GM18511 (cell line): ENCODE data around the gene KLHL40.

Experiments
- ATAC-seq: cut with Tn5 transposase; IDR thresholded peaks from one replicate; pipeline ENCODE4 v1.9.1; 2021; ENCODE audit warnings: mild to moderate bottlenecking, moderate library complexity; ENCODE audit not compliant: unreplicated experiment

Gene KLHL40

DNA sequence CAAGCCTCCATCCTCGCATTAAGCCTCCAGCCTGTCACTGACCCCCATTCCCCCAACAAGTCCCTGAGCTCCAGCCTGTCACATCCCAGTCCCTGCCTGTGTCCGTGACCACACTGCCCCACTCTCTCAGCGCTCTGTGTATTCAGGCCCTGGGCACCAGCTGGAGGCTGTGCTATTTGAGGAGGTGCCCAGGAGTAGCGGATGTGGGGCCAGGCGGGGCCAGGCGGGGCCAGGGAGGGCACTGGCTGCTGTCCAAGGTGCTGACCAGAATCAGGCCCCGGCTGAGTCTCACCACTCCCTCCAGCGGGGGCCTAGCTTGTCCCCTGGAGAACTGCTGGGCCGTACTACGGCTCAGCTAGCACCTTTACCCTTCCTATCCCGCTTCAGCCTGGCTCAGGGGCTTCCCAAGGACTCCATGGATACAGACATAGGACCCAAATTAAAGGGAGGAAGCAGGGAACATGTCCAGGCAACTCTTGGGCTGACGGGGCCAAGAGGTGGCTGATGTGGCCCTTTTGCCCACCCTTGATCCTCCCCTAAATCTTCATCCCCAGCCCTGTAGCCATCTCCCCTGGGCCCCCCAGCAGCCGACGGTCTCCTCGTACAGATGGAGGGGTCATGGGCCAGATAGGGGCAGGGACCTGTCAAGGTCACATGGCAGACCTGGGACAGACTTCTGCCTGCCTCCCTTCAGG, 16.2 kb downstream of the KLHL40 start:
- ATAC-seq = no peak

DNA sequence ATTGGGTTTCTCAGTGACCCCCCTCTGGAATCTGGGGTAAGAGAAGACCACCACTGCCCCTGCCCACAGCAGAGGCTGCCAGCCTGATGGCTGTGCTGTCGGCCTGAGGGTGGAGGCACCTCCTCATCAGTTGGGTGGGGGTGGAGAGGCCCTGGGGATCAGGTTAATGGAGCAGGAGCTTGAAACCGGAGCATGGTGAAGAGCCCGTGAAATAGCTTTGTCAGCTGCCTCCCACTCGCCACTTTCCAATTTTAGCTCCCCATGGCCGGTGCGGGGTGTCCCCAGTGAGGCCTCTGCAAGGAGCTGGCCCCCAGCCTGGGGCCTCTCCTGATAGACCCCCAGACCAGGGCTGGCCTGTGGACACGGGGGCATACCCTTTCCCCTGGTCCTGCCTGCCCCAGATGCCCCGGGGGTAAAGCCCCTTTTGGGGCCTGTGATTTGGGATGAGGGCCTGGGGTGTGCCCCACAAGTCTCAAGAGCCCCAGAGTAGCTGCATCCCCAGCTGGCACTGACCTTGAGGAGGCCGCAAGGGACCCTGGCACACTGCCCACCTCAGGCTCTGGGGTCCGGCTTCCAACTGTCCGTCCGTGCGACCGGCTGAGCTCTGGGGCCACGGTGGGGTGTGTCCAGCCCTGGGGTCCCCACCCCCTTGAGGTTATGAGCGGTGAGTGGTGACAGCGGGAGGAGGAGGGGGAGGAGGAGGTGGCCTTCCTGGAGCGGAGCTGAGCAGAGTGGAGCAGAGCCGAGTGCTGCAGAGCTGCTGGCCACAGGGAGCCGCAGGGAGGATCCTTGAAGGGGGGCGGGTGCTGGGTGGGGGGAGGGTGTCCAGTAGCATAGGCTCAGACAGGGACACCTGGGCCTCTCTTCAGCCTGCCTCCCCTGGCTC, 17.0 kb downstream of the KLHL40 start, which contains the start of gene HHATL:
Gene HHATL (minus strand): TSS at position 733 of the 886 bp plus-strand sequence. CDS start 1,972 bp downstream, outside the sequence.
- no peak for ATAC-seq

DNA sequence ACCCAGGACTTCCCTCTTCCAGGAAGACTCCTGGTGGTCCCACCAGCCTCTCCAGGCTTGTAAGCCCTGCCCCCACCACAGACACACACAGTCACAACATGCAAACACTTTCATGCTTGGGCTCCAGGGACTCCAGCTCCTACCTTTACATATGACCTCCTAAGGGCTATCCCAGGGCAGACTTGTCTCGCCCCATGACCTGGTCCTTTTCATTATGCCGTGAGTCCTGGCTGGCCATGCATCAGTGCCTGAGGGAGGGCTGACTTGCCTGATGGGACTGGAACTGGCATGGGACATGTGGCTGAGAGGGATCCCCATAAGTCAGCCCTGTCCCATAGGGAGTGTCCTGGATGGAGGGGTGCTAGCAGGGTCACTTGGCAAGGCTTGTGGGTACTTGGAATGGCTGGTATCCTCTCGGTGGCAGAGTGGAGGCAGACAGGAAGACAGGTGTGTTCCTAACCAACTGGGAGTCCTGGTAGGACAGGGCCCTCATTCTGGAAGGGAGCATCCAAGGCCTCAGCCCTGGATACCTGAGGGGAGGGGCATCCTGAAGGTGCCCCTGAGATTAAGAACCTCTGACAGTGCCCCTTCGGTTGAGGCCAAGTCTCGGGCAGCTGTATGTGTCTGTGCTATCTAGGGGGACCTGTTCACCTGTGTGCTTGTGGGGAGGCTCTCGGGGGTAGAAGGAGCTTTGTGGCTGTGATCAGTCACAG, 17.8 kb downstream of the KLHL40 start:
- no peak for ATAC-seq

DNA sequence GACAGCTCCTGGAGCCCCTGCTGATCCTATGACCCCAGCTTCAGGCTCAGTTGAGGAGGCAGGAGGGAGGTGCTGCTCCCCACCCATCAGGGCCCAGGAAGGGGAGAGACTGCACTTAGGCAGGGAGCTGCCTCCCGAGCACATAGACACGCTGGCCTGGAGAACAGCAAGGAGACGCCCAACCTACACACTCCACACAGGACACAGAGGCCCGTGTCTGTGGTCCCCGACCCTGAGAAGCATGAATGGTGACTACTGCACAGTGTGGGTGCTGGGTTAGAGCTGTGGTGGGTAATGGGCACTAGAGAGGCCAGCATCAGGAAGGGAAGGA, 18.3 kb downstream of the KLHL40 start:
- no peak for ATAC-seq

DNA sequence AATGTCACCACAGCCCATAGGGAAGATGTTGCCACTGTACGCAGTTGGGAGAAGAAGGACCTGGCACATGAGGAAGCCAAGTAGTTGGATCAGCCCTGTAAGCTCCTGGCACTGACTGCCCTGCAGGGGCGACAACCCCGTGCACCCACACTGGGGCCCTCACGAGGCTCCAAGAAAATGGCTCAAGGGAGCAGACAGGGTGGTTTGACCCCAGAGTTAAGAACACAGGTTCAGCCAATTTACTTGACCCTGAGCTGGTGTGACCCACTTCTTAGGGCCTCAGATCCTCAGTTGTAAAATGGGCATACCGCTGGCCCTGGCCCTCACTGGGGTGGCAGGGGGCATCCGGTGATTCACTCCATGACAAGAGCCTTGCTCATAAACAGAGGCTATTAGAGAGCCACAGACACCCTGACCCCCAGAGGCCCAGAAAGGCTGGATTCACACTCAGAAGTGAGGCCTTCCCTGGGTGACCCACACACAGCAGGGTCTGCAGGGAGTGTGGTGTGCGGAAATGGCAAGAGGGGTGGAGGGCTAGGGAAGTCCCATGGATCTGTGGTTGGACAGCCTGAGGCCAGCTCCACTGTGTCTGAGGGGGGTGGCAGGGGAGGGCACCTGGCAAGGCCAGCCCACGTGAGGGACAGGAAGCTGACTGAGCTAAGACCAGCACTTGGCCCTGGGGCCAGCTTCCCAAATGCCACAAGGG, 19.0 kb downstream of the KLHL40 start:
- no peak for ATAC-seq

DNA sequence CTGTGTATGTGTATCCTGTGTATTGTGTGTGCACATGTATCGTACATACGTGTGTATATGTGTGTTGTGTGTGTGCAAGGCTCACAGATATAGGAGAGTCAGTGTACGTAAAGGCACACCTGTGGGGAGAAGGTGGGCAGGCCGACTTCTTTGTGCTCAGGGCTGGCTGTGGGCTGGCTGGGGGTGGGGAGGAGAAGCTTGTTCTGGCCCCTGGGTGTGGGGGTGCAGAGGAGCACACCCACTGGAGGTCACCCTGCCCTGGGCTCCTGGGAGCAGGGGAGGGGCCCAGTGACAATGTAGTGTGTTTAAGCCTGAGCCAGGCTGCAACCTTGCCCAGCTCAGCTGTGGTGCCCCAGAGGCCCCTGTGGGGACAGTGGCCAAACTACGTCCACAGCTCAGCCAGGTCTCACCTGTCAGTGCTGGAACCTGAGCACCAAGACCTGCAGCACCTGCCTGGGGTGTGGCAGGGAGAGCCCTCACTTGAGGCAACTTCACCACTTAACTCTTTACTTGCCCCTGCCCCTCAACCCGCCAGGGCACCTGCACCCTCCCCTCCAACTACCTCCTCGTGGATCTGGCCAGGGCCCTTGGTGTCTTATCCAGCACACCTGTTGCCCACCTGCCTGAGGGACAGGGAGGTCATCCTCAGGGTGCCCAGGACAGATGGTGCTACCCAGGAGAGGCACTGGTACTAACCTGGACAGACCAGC, 19.9 kb downstream of the KLHL40 start:
- ATAC-seq = no peak

DNA sequence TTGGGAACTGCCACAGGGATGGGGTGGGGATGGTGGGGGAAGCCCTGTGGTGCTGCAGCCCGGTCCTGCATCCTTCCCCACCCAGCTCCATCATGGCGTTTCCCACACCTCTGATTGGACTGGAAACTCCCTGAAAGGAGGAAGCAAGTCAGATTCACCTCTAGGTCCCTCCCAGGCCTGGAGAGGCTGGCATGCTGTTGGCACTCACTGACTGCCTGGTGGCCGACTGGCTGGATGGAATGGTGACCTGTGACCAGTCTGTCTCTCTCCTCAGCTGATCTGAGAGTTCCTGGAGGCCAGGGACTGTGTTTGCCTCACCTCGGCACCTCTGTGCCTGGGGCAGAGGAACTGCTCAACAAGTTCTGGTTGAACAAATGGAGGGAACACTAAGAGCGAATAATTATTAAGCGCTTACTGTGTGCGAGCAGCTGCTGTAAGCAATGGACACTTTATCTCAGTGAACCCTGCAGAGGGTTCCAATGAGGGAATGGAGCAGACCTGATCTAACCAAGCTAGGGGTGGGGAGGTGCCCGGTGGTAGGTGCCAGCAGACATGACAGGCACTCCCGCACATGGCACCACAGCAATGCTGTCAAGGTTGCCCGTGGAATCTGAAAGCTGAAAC, 20.7 kb downstream of the KLHL40 start:
- ATAC-seq = no peak

DNA sequence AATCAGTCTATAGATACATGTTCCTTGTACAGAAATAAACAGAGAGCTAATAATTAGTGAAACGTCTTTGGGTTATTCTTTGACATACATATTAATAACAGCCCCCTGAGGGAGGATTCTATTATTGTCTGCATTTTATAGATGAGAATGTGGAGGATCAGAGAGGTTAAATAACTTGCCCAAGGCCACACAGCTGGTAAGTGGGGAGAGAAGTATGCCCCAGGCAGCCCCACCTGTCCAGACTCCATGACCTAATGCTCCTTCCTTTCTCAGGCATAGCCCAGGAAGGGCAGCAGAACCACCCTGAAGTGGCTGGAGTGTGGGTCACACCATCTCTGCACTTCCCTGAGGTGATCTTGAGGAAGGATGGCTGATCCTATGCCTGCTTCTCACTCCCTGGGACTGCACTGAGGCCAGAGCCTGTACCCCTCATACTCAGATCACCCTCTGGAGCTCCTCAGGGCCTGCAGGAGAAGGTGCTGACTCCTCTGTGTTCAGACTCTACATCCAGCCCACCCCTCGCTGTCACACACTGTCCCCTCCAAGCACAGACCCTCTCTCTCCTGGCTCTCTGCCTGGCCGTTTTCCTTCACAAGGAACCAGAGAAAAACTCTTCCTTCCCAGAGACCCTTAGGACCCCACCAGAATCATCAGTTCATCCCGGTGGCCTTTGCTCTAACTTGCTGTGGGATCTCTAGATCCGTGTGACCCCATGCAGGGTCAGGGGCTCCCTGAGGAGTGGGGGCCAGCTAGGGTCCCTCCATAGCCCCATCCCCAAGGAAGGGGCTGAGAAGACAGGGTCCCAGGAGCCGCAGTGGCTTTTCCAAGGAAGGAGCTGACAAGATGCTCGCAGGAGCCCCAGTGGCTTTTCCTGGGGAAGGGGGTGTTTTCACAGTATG, 21.6 kb downstream of the KLHL40 start:
- no peak for ATAC-seq

DNA sequence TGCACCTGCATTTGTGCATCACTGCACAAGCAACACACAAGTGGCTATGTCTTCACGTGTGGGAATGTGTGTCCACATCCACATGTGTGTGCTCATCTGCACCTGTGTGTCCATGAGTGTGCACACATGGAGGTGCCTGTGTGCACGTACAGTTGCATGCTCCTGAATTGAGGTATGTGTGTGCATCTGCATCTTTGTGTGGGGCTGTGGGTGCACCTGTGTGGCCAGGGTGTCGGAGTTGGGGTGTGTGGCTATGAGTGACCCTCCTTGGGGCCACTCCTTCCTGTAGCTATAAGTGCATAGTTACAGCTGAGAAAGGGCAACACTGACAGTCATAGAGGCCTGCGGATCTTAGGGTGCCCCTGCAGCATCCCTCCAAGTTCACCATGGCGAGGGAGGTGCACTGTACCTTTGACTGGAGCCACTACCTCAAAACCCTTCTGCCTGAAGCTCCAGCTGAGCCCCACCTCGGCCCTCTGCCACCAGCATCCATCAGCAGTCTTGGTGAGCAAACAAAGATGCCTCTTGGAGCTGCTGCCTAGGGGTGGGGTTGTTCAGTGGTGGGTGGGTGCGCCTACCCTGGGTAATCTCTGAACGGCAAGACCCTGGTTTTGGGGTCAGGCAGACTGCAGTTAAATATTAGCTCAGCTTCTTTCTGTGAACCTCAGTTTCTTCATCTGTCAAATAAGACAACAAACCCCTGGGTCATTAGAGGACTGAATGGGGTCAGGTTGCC, 22.5 kb downstream of the KLHL40 start:
- ATAC-seq = no peak

DNA sequence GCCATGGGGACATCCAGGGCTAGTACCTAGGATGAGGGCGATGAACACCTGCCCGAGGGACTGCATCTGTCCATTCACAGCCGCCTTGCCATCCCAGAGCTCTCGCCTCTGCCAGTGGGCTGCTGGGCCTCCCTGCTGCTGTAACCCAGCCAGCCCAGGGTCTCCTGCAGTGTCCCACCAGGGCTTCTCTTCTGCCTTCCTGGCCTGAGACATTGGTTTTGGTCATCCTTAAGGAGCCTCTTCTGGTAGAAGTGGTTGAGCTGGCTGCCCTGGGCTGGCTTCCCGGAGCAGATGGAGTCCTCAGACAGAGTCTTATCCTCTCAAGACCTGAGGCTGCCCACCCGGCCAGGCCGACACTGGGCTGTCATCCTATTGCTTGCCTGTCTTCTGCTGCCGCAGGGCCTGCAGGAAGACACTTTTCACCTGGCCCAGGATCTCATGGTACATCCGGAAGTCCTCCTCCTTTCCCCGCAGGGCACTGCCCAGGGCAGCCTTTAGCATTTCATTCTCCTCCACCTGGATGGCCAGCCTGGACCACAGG, 23.3 kb downstream of the KLHL40 start:
- no peak for ATAC-seq

DNA sequence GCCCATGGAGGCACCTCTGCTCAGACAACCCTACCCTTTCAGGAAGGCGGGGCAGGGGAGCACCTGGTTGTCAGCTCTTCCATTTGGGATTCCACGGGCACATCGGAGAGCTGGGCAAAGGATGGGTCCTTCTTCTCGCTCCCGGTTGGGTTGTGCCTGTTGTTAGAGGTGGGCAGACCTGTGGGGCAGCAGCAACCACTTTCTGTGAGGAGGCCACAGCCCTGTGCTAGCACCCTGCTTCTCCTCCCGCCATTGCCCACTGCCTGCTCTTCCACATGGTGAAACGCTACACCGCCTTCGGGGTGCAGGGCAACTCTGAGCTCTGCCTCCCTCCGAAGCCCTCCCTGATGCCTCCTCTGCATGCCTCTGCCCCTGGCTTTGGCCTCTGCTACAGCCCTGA, 24.3 kb downstream of the KLHL40 start:
- no peak for ATAC-seq

DNA sequence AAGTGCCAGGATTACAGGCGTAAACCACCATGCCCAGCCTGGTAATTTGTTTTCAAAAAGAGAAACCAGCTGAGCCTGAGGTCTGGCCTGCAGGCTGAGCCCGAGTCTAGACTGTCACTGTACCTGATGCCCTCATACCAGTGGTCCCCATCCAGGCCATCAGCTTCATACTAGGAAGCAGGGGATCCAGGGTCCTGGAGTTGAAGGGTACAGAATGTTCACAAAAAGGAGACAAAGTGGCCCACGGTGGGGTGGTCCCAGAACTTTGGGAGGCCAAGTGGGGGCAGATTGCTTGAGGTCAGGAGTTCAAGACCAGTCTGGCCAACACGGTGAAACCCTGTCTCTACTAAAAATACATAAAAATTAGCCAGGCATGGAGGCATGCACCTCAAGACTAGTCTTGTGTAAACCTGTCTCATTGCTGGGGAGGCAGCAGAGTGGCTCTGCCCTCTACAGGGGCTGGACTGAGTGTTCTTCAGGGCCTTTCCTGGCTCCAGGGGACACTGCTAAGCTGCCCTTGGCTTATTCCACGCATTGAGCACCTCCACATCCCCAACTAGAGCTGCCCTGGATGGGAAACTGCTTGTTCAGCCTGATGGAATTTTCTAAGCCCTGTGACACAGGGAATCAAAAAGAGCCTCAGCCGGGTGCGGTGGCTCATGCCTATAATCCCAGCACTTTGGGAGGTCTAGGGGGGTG, 25.1 kb downstream of the KLHL40 start:
- no peak for ATAC-seq

DNA sequence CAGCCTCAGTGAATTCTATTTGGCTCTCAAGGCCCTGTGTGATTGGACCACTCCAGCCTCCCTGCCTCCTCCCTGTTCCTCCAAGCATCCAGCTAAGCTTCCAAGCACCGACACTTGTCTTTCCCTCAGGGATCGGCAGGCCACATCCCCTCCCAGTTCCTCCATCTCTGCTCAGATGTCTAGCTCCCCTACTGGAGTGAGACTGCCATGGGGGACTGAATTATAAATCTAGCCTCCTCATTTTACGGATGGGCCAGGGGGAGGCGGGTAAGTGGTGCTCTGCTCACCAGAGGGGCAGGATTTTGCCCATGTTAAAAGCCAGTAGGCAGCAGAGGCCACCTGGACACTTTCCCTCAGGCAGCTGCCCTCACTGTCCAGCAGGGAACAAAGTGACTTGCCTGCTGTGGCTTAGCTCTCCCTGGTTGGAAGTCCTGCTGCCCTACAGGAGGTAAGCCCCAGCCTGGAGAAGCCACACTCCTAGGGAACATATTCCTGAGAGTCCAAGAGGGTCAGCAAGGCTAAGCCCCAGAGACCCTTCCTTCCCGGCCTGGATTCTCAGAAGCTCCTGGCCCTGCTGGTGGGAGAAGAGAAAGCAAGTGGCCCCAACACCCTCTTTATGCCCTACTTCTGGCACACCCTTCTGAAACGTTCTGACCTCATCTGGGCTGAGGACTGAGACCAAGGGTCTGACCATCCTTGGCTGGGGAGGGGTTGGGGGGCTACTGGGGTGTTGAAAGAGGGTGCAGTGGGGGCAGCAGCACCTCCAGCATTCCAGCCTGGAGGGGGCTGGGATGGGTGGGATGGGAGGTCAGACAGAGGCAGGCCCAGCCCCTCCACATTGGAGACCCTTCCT, 26.4 kb downstream of the KLHL40 start:
- ATAC-seq = no peak

DNA sequence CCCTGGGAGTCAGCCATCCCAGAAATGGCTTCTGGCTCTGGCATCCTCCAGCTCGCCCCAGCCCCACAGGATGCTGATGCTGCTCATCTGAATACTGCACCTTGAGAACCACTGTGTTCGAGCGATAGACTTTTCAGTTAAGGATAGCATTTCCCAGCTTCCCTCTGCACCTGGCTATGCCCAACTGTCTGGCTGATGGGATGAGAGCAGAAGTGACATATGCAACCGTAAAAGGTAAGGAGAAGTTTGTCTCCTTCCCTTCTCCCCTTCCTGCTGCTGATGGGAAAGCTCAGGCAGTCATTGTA, 27.0 kb downstream of the KLHL40 start:
- no peak for ATAC-seq

DNA sequence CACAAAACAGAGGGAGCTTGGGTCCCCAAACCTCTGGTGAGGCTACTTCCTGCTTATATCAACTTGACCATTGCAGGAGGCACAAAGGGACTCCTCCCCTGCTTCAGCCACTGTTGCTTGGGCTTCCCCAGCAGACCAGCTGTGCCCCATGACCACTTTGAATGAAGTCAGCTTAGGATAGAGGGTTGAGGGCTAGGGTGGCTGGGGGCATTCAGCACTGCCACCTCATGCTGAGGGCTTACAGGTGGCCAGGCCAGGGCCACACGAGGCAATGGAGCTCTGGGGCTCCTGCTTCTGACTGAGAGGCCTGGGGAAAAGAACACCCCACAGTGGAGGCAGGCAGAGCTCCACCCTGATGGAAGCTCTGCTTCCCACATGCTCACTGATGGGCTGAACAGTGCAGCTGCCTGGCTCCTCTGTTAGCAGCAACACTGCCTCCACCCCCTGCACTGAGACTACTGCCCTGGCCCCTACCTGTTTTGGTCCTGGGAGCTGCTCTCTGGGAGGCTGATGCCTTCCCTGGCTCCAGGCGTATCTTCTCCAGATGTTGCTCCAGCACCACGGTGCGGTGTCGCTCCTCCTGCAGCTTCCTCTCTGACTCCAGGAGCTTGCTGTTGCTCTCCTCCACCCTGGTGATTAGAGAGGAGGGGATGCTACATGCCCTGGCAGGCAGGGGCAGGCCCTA, 27.5 kb downstream of the KLHL40 start:
- ATAC-seq = no peak

DNA sequence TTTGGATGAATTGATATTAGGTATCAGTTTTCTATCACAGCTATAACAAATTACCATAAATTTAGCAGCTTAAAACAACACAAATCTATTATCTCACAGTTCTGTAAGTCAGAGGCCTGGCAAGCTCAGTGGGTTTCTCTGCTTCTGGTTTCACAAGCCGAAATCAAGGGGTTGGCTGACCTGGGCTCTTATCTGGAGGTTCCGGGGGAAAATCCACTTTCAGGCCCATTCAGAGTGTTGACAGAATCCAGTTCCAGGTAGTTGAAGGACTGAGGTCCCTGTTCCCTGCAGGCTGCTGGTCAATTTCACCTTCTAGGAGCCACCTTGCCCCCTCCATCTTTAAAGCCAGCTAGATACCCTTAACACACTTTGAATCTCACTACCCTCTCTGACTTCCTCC, 28.4 kb downstream of the KLHL40 start:
- no peak for ATAC-seq
